Measurements from ENCODE around the gene GTPBP2.
A peak's percentile ranks its signal among the peaks of the same experiment; 100 is the strongest.
"Not testable (repeated sequence)": the region's sequence is repeated elsewhere in the genome, so short reads cannot be mapped to it uniquely, and the experiment has no call there.

The GTPBP2 gene, protein sequence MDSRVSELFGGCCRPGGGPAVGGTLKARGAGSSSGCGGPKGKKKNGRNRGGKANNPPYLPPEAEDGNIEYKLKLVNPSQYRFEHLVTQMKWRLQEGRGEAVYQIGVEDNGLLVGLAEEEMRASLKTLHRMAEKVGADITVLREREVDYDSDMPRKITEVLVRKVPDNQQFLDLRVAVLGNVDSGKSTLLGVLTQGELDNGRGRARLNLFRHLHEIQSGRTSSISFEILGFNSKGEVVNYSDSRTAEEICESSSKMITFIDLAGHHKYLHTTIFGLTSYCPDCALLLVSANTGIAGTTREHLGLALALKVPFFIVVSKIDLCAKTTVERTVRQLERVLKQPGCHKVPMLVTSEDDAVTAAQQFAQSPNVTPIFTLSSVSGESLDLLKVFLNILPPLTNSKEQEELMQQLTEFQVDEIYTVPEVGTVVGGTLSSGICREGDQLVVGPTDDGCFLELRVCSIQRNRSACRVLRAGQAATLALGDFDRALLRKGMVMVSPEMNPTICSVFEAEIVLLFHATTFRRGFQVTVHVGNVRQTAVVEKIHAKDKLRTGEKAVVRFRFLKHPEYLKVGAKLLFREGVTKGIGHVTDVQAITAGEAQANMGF

DNA sequence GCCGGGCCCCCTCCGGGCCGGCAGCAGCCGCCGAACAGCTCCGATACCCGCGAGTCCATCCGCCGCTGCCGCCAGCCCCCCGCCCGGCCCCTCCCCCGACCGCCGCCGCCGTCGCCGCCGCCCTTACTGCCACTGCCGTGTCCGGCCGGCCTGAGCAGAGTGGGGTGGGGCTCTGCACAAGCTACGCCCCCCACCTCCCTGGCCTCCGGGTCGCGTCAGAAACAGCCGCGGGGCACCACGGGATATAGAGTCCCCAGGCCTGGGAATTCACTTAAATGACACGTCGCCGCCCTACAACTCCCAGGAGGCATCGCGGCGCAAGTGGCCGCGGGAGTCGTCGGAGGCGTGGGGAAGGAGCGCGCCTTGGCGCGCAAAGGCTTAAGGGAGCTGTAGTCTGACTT, at the start of gene GTPBP2:
Gene GTPBP2, minus strand, starts transcription at position 161 of the 401 bp plus-strand sequence. Its CDS starts 102 bp downstream, at position 59.
- DNase-seq (ENCODE audit: low spot score) = peak; percentile 96

DNA sequence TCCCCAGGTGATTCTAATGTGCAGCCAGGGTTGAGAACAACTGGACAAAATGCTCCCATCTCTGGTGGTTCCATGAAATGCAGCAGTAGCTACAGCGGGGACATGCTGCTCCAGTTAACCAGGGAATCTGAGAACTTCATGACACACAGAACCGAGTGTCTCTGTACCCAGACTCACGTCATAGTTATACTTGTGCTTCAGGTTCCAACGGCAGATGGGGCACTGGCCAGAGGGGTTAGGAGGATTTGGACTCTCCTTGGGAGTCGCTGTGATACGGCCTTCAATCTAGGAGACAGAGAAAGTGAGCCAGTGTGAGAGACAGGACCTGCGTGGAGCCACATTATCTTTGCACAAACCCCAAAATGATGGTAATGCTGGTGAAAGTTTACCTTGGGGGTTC, 49.3 kb upstream of the GTPBP2 start:
- no peak for DNase-seq (ENCODE audit: low spot score)

DNA sequence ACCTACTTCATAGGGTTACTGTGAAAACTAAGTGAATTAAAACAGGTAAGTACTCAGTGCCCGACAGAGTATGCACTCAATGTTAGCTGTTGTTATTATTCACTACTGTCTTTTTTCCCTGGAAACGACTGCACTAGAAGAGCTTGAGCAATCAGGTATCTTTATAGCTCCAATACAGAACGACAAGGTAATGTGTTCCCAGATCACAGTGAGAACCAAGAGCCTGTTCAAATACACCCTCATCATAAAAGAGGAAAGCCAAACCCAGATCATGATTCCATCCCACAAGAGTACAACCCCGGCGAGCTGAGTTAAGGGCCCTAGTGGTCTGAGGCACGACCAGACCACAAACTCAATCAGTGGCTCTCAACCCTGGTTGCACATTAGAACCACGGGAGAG, 48.7 kb upstream of the GTPBP2 start:
- DNase-seq (ENCODE audit: low spot score) = no peak

DNA sequence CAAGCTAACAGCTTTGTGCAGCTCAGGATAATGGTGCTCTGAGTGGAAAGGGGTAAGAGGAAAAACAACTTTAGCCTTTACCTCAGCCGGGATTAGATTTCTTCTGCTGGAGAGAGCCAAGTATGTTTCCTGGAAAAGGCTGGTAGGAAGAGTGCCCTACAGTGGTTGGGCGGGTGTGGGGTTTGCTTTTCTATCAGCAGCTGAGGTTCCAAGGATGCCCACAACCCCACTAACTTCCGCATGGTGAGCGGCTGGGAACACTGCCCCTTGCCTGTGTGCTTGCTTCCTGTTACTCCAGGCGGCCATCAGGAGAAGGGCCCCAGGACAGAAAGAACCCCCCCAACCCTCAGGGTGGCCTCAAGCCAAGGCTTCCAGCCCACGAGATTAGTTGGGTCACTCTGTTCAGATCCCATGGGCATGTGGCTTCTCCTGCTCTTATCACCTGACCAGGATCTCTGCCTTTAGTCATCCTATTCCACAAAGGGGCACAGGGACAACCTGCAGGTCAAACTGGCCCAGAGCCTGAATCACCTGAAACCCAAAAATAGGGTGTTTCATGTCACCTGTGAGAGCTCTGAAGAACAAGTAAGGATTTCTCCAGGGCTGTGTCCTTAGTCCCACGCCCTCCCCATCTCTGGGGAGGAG, 48.0 kb upstream of the GTPBP2 start:
- no peak for DNase-seq (ENCODE audit: low spot score)

DNA sequence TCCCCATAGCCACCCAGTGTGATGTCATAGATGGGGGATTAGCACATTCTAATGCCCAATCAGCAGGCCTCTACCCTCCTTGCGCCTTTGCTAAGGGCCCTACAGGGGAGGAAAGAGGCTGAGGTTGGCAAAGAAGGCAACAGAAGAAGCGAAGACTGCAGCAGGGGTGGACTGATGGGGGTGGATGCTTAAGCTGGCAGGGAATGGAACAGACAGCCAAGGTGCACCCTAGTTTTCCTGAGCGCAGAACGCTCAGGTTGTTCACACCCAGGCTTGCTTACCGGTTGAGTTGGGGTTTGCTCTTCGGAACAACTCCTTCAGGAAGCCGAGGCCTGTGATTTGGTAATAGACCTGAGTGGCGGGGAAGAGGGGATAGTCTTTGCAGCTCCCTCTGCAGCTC, 45.9 kb upstream of the GTPBP2 start:
- no peak for DNase-seq (ENCODE audit: low spot score)

DNA sequence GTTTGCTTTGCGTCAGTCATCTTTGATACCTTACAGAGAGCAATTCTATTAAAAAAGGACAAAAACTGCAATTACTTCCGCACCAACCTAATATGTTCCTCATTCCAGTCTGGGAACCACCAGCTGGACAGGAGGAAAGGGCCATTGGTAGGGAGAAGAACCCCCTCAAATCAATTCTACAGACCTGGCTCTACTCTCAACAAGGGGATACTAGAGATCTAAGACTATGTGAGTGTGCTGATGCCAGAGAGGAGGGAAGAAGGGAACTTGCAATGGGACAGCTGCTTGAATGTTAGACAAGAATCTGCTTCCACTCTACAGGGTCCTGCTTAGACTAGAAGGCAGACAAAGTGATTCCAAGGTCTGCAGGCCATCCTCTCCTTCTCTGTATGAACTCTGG, 45.2 kb upstream of the GTPBP2 start:
- DNase-seq (ENCODE audit: low spot score) = no peak

DNA sequence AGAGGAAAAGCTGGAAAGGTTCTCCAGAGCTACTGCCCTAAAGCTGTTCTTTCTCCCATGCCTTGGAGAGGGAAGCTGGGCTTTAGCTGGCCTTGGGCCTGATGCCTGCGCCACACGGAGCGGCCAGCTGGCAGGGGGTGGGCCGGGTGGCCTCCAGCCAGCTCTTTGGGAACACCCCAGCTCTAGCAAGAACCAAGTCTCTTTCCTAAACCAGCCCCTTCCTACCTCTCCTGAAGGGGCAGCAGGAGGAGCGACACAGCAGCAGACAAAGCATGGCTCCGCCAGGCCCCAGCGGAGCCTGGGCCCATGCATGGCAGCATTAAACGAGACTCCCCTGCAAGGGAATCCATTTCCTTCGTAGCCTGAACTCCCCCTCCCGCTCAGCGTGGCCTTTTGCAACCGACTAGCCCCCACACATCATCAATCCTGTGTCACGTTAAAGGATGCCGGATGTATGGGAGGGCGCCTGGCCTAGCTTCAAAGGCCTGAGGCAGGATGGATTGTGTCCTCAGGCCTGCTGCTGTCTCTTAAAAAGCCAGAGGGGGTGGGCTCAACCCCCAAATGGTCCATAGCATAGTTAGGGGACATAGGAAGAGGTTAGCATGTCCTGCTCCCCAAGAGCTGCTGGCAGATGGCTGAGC, 44.5 kb upstream of the GTPBP2 start:
- DNase-seq (ENCODE audit: low spot score) = no peak

DNA sequence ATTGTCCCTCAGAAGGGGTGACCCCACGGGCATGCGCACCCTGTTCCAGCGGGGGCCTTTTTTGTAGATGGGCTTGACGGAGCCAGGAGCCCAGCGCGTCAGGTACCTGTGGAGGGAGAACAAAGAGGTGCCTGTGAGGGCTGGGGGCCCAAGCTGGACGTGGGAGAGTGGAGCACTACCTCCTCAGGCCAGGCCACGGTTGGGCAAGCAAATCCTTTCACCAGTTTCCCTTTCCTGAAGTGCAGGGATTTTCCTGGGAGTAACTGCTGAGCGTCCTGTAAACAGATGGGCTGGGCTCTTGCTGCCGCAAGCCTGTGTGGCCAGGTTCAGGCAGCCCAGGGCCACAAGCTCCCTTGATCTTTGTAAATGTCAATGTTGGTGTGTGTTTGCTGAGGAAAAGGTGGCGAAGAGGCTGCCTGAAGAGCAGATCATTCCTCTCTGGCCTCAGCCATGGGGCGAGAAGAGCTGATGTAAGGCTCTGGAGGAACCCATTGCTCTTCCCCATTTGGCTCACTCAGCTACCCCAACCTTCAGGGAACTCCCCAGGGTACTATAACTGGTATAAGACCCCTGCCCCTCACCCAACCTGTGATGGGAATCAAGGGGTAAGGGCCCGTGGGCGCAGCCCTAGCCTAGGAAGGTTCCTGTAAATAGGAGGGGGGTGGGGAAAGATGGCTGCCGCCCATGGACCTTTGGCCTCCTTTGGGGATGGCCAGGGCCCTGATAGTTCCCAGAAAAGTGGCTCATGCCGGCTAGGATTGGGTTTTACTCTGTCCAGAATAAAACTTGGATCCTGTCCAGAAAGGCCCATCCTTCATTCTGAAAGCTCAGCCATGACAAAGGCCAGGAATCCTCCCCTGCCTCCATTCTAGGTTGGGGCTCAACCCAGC, 43.0 kb upstream of the GTPBP2 start:
- DNase-seq (ENCODE audit: low spot score) = no peak

DNA sequence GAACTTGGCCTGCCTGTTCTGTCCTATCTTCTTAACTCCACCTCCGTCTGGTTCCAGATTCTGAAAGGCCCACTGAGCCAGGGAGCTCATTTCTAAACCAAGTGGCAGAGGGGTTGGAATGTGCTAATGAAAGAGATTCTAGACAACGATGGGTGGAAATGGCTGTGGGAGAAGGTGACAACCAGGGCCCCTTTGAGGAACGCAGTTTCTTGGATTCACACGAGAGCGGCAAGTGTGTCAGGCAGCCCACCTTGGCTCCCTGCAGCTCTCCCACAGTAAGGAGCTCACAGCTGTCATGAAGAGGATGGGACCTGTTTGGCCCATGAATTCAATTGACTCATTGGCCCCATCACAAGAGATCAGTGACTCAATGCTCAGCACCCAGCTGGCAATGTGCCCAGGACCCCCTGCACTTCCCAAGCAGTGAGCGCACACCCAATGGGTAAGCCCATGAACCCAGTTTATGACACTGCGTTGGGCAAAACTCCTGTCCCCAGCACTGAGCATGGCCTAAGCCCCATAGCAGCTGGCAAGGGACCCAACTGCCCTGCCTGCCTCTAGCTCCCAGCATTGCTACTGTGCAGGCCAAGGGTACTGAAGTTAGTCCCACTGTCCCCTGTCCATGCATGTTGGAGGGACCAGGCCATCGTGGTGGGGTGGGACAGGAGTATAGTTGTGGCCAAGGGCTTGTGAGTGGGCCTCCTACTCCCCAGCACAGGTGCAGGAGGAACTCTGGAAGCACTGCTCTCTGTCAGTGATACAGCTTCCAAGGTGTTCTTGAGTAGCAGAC, 42.1 kb upstream of the GTPBP2 start:
- no peak for DNase-seq (ENCODE audit: low spot score)

DNA sequence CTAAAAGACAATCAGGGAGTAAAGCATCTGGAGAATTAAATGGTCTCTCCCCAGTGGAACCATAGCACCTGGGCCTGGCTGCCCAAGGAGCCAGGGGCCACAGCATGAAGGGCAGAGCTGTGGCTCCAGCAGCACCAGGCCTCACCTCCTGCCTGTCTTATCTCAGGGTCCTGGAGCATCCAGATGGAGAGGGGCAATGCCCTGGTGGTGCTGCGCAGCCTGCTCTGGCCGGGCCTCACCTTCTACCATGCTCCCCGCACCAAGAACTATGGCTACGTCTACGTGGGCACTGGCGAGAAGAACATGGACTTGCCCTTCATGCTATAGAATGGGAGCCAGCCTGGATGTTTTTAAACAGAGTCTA, 41.5 kb upstream of the GTPBP2 start:
- DNase-seq (ENCODE audit: low spot score) = no peak

DNA sequence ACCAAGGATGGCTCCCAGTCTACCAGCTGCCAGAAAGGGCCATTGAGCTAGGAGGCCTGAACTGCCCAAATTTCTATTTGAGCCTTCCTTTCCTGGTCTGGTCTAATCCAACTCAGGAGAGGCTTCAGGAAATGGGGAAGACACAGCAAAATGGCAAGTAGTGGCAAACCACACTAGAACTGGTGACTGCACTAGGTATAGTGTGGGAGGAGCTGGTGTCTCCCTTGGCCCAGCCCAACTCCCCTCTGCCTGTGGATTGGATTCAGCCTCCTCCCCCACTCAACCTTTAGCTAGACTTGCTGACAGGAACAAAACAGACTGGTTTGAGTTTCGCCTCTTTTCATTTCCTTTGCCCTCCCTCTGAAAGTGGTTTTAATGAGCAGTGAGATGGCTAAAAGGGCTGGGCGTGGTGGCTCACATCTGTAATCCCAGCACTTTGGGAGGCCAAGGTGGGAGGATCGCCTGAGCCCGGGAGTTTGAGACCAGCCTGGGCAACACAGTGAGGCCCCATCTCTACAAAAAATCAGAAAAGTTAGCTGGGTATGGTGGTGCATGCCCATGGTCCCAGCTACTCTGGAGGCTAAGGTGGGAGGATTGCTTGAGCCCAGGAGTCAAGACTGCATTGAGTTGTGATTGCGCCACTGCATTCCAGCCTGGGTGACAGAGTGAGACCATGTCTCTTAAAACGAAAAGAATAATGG, 41.0 kb upstream of the GTPBP2 start:
- DNase-seq (ENCODE audit: low spot score) = no peak

DNA sequence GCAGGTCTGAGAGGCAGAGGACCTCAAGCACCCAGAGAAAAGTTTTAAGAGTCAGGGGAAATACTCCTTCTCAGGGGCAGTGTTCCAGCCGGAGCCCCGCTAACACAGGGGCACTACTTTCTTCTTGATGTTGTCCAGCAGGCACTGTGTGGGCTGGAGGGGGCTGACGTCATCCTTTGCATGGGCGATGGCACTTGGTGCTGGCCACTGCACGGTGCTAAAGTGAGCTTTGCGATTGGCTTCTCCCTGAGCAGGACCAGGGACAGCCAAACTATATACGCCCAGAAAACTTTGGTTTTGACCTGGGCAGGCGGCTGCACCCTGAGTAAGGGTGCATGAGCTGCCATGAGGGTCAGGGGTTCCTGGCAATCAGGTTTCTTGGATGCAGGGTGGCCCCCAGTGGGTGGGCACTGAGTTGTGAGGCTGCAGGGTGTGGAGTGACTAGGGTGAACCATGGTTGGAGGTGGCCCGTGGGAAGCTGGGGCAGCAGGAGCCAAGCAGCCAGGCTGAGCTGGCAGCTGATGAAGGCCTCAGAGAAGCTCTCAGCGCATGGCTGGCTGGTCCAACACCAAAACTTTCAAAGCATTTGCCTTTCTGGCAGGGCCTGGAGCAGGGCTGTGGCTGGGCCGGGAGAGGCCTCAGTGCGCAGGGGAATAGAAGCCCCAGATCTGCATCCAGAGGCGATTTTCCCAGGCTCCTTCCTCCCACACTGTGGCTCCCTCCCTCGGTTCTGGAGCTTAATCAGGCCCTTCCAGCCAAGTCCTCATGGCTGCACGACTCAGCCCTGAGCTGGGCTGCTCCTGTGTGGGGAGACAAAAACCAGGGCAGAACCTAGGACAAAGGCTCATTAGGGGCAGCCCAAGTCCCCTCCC, 40.2 kb upstream of the GTPBP2 start:
- no peak for DNase-seq (ENCODE audit: low spot score)

DNA sequence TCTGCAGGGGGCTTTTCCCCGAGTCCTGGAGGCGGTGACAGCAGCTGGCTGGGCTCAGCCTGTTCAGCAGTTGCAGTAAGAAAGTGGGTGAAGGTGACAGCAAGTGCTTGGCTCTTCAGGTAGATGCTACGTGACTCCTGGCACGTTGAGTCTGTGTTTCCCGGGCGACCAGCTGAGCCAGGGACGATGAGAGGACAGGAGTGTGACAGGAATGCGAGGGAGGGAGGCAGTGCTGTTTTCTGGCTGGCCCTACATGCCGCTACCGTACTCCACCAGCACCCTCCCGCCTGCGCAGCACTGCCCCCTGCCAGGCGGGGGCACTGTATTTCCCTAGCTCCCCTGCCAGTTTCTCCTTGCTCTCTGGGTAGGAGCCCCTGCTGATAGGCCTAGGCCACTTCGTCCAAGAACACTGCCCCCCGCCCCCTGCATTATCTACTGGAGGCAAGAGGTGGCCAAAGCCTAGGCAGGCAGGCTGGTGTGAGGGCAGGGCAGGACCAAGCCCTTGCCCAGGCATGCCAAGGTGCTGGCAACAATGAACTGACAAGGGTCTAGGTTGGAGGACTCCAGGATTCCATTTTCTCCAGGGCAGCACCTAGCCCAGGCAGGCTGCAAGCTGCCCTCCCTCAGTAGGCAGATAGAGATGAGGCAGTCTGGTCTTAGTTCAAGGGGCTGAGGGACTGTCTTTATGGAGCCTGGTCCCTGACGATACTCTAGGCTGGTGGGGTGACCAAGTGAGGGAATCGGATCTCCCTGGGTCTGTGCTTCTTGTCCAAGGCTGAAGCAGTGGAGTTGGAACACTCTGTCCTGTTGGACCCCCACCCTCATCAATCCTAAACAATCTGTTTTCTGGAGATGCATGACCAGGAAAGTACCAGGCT, 39.3 kb upstream of the GTPBP2 start:
- DNase-seq (ENCODE audit: low spot score) = peak; percentile 28

DNA sequence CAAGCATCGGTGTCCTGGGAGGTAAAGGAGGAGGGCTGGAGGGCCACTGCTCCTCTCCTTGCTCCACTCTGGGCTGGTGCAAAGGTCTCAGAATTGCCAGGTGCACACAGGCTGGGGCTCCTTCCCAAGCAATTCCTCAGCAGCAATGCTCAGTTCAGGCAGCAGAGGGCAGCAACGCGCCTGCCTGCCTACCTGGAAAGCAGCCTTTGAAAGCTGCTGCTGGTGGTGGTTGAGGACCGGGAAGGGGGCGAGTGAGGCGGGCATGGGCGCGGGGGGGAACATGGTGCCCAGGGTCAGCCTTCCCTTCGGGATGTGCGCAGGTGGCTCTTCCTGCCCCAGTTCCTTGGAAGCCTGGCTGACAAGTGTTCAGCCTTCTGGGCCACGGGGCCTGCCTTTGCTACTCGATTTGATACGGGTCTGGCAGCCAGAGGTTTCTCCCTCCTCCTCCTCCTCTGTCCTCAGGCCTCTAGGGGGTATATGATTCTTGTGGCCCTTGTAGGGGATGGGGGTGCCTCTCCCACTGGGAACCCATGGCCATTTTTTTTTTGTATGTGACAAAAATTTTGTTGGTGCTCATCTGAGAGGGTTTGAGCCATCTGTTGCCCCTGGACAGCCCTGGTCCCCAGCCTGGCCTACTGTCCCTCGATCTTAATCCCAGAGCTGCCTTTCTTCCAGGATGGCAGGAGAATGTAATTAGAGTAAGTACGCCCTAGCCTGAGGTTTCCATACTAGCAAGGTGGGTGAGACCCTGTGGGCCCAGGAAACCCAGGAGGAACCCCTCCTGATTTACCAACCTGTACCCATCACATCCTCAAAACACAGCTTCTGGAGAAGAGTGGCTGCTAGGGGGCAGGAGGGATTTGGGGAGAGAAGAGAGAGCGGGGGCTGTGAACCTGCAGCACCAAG, 38.4 kb upstream of the GTPBP2 start:
- DNase-seq (ENCODE audit: low spot score) = peak; percentile 77

DNA sequence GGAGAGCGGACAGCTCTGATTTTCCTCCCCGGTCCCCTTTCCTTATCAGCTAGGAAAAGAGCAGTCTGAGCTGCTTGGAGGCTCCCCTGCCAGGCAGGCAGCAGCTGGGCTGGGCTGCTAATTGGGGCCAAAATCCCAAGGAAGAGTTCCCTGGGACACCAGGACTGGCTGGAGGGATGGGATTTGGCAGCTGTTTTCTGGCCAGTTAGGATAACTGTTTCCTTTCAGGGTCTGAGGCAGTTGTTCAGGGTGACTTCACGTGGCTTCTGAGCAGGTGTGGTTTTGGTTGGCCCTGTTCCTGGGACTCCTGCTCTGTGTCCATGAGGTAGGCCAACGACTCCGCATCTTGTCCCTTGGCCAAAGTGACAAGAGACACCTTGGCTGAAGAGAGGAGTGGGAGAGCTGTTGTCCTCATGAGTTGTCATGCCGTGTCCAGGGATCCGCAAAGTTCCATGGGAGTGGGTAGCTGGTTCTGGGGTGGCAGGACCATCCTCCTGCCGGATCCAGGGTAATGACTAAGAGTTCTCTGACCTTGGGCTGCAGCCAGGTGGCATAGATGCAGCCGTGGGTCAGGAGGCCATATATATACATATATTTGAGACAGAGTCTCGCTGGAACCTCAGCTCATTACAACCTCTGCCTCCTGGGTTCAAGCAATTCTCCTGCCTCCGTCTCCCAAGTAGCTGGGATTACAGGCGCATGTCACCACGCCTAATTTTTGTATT, 37.3 kb upstream of the GTPBP2 start:
- DNase-seq (ENCODE audit: low spot score) = no peak

DNA sequence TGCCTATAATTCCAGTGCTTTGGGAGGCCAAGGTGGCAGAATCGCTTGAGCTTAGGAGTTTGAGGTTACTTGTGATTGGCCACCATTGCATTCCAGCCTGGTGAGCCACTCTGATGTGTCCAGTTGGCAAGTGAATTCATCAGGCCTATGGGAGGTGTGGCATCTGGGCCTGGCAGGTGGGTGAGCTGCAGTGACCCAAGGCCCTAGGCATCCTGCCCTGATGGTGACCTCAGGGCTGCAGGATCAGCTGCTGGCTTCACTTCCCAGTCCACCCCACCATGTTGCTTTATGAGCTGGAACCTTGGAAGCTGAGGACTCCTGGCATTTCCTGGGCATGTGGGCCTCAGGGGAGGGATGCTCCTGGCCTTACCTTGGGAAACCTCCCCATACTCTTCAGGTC, 36.3 kb upstream of the GTPBP2 start:
- DNase-seq (ENCODE audit: low spot score) = no peak

DNA sequence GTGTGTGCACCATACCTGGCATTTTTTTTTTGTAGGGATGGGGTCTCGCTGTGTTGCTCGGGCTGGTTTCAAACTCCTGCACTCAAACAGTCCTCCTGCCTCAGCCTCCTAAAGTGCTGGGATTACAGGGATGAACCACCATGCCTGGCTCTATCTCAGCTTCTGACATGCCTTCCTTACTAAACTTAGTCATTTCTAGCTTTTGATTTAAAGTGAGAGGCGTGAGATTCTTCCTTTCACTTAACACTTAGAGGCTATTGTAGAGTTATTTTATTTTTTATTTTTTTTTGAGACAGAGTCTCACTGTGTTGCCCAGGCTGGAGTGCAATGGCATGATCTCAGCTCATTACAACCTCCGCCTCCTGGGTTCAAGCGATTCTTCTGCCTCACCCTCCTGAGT, 33.9 kb upstream of the GTPBP2 start:
- not testable (repeated sequence) for DNase-seq (ENCODE audit: low spot score)

All from CD4-positive, alpha-beta T cell treated with Interleukin-2 at 100 ng/mL for 4 hours (primary cell).